Brain microvascular endothelial cell (primary cell): ENCODE results near the gene ANGPTL3.

Experiments
- DNase-seq: peaks from one replicate; pipeline ENCODE4 v3.0.0-alpha.2; 2020
- H3K27ac ChIP-seq: fragments of 250-450 bp; sonication (Bioruptor Pico); 2 replicates; pipeline ENCODE4 v1.5.1; 2020; ENCODE audit warnings: mild to moderate bottlenecking, moderate library complexity
- H3K27me3 ChIP-seq: fragments of 250-450 bp; sonication (Bioruptor Pico); replicated peaks from 2 replicates; pipeline ENCODE4 v1.5.1; 2020; ENCODE audit warnings: mild to moderate bottlenecking
- H3K36me3 ChIP-seq: fragments of 250-450 bp; sonication (Bioruptor Pico); replicated peaks from 2 replicates; pipeline ENCODE4 v1.5.1; 2020; ENCODE audit warnings: mild to moderate bottlenecking
- H3K4me3 ChIP-seq: 2 replicates; pipeline ENCODE4 v1.5.1; 2011; ENCODE audit warnings: low read depth, mild to moderate bottlenecking, control low read depth, low read length, moderate library complexity
- CTCF ChIP-seq: IDR thresholded peaks from 2 replicates; pipeline ENCODE4 v1.5.1; 2011; ENCODE audit warnings: low read depth, mild to moderate bottlenecking, moderate library complexity, low read length, control low read depth, inconsistent platforms; ENCODE audit errors: missing control alignments
- in situ Hi-C: cut with HindIII; loops from 2 replicates; pipeline ENCODE4 v1.10.0; 2017; ENCODE audit warnings: low sequenced_read_pairs, low pct_ligation_motif_present

The ANGPTL3 gene

DNA sequence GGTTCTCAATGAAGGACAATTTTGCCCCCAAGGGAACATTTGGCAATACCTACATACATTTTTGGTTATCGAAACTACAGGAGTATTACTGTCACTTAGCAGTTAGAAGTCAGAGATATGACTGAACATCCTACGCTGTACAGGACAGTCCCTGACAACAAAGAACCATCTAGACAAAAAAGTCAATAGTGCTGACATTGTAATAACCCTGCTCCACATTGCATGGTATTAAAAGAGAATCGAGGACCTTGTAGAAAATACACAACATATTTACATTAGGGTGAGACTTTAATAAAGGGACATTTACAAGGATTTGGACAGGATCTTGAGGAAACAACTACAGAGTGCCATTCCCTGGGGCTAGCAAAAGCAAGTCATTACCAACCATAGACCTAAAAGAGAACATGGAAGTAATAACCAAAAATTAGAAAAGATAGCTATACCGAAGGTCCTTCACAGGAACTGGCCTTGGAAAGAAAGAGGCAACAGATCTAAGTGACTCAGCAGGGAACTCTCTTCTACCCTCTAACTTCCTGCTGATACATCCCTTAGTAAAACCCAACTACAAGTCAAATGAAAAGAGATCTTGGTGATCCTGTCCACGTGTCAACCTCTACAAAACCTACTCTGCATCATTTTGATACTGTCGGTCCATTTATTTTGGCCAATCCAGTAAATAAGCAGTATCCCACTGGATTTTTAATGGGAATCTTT, 40.2 kb downstream of the ANGPTL3 start:
- in situ Hi-C loops = no loop called here
- TF ChIP-seq CTCF = no peak
- DNase-seq = no peak
- H3K36me3 ChIP-seq = peaks cover 17% of the 10 kb centered on the region
- no peaks in the 10 kb centered on the region for H3K27me3 ChIP-seq
- H3K27ac ChIP-seq = no peak overlapping the region
- H3K4me3 ChIP-seq = no peak overlapping the region

DNA sequence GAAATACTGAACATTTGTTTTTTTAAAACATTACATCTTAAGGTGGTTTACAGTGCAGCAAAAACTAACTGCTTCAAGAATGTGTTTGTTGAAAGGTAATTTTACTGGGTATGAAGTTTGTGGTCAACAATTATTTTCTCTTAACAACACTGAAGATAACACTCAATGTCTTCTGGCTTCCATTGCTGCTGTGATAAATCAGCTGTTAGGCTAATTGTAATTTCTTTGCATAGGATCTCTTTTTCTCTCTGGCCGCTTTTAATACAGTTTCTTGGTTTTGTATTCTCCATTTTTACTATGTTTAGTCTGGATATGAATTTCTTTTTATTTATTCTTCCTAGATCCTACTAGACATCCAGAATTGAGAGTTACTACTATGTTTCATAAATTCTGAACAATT, 46.0 kb downstream of the ANGPTL3 start:
- no peak overlapping the region for H3K4me3 ChIP-seq

GRCh38 chr1:62652387-62652786, 55.1 kb downstream of the ANGPTL3 start:
- no peaks in the 10 kb centered on the region for H3K27me3 ChIP-seq
- TF ChIP-seq CTCF = no peak
- in situ Hi-C loops = no loop called here
- no peak for DNase-seq
- H3K4me3 ChIP-seq = no peak overlapping the region
- H3K36me3 ChIP-seq = peaks cover 3% of the 10 kb centered on the region
- H3K27ac ChIP-seq = no peak overlapping the region

More for the DNA sequence above, 46.0 kb downstream of the ANGPTL3 start:
- H3K27me3 ChIP-seq = no peaks in the 10 kb centered on the region
- no peak overlapping the region for H3K27ac ChIP-seq
- no peak for TF ChIP-seq CTCF
- peaks cover 16% of the 10 kb centered on the region for H3K36me3 ChIP-seq
- in situ Hi-C loops = no loop called here
- no peak for DNase-seq

- no peaks in the 10 kb centered on the region for H3K27me3 ChIP-seq
- peaks cover 3% of the 10 kb centered on the region for H3K36me3 ChIP-seq
- no peak for DNase-seq
- H3K4me3 ChIP-seq = no peak overlapping the region
- in situ Hi-C loops = no loop called here
- no peak overlapping the region for H3K27ac ChIP-seq
- TF ChIP-seq CTCF = no peak
These were observed 57.4 kb downstream of the ANGPTL3 start for GRCh38 chr1:62654744-62655143.
